ENCODE data around the gene DOK5.

Gene DOK5

GRCh38 chr20:54515793-54516628 is 40.6 kb downstream of the DOK5 start:
- no peak overlapping the region for H3K4me3 ChIP-seq (ENCODE audit: low read length)
- no peak overlapping the region for H2AFZ ChIP-seq (ENCODE audit: low read length)
- H3K4me1 ChIP-seq (ENCODE audit: low read length), result no peaks in the 10 kb centered on the region
- no peaks in the 10 kb centered on the region for H3F3A ChIP-seq (ENCODE audit: insufficient read depth, low read length)
- TF ChIP-seq EZH2phosphoT487 (IDR thresholded peaks at IDR 0.05; ENCODE audit: low read length) (no peak), EZH2 (optimal IDR thresholded peaks at IDR 0.05; ENCODE audit: low read depth, low read length) (no peak)
- no peak overlapping the region for H3K27ac ChIP-seq (ENCODE audit: low read length)
- H3K9me3 ChIP-seq (replicated peaks; ENCODE audit: insufficient read depth, low read length), result no peaks in the 10 kb centered on the region
- no peaks in the 10 kb centered on the region for H3K36me3 ChIP-seq (replicated peaks; ENCODE audit: insufficient read depth, low read length)
- DNase-seq, result no peak
- no peaks in the 10 kb centered on the region for H3K9me2 ChIP-seq (replicated peaks; ENCODE audit: insufficient read depth, low read length)
- H3K9ac ChIP-seq (ENCODE audit: low read length), result no peak overlapping the region
- H3K4me2 ChIP-seq (ENCODE audit: low read depth, low read length), result no peak overlapping the region
- no peaks in the 10 kb centered on the region for H3K79me2 ChIP-seq (ENCODE audit: low read length)
- H3K27me3 ChIP-seq (replicated peaks; ENCODE audit: insufficient read depth, low read length), result no peaks in the 10 kb centered on the region
- H4K20me1 ChIP-seq (ENCODE audit: insufficient read depth, low read length), result no peaks in the 10 kb centered on the region

GRCh38 chr20:54517241-54517975 is 42.0 kb downstream of the DOK5 start:
- H3K79me2 ChIP-seq (ENCODE audit: low read length), result no peaks in the 10 kb centered on the region
- no peak overlapping the region for H3K4me2 ChIP-seq (ENCODE audit: low read depth, low read length)
- H4K20me1 ChIP-seq (ENCODE audit: insufficient read depth, low read length), result no peaks in the 10 kb centered on the region
- no peaks in the 10 kb centered on the region for H3F3A ChIP-seq (ENCODE audit: insufficient read depth, low read length)
- no peaks in the 10 kb centered on the region for H3K9me3 ChIP-seq (replicated peaks; ENCODE audit: insufficient read depth, low read length)
- no peaks in the 10 kb centered on the region for H3K36me3 ChIP-seq (replicated peaks; ENCODE audit: insufficient read depth, low read length)
- no peak overlapping the region for H2AFZ ChIP-seq (ENCODE audit: low read length)
- H3K27me3 ChIP-seq (replicated peaks; ENCODE audit: insufficient read depth, low read length), result no peaks in the 10 kb centered on the region
- no peak overlapping the region for H3K4me3 ChIP-seq (ENCODE audit: low read length)
- DNase-seq, result no peak
- H3K27ac ChIP-seq (ENCODE audit: low read length), result no peak overlapping the region
- H3K9ac ChIP-seq (ENCODE audit: low read length), result no peak overlapping the region
- H3K9me2 ChIP-seq (replicated peaks; ENCODE audit: insufficient read depth, low read length), result no peaks in the 10 kb centered on the region
- H3K4me1 ChIP-seq (ENCODE audit: low read length), result no peaks in the 10 kb centered on the region
- TF ChIP-seq EZH2phosphoT487 (IDR thresholded peaks at IDR 0.05; ENCODE audit: low read length) (no peak), EZH2 (optimal IDR thresholded peaks at IDR 0.05; ENCODE audit: low read depth, low read length) (no peak)
- TF ChIP-seq, protein P1, sequence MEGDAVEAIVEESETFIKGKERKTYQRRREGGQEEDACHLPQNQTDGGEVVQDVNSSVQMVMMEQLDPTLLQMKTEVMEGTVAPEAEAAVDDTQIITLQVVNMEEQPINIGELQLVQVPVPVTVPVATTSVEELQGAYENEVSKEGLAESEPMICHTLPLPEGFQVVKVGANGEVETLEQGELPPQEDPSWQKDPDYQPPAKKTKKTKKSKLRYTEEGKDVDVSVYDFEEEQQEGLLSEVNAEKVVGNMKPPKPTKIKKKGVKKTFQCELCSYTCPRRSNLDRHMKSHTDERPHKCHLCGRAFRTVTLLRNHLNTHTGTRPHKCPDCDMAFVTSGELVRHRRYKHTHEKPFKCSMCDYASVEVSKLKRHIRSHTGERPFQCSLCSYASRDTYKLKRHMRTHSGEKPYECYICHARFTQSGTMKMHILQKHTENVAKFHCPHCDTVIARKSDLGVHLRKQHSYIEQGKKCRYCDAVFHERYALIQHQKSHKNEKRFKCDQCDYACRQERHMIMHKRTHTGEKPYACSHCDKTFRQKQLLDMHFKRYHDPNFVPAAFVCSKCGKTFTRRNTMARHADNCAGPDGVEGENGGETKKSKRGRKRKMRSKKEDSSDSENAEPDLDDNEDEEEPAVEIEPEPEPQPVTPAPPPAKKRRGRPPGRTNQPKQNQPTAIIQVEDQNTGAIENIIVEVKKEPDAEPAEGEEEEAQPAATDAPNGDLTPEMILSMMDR (IDR thresholded peaks at IDR 0.05; ENCODE audit: low read length), result no peak

GRCh38 chr20:54524849-54525248 is 49.5 kb downstream of the DOK5 start:
- Histone ChIP-seq H3F3A (ENCODE audit: insufficient read depth, low read length) (no peaks in the 10 kb centered on the region), H3K9me3 (replicated peaks; ENCODE audit: insufficient read depth, low read length) (no peaks in the 10 kb centered on the region), H3K27me3 (replicated peaks; ENCODE audit: insufficient read depth, low read length) (no peaks in the 10 kb centered on the region), H2AFZ (ENCODE audit: low read length) (no peak overlapping the region), H3K27ac (ENCODE audit: low read length) (no peak overlapping the region), H4K20me1 (ENCODE audit: insufficient read depth, low read length) (no peaks in the 10 kb centered on the region), H3K79me2 (ENCODE audit: low read length) (no peaks in the 10 kb centered on the region), H3K9ac (ENCODE audit: low read length) (no peak overlapping the region), H3K4me2 (ENCODE audit: low read depth, low read length) (no peak overlapping the region), H3K36me3 (replicated peaks; ENCODE audit: insufficient read depth, low read length) (no peaks in the 10 kb centered on the region), H3K4me1 (ENCODE audit: low read length) (no peaks in the 10 kb centered on the region), H3K9me2 (replicated peaks; ENCODE audit: insufficient read depth, low read length) (no peaks in the 10 kb centered on the region), H3K4me3 (ENCODE audit: low read length) (no peak overlapping the region)
- no peak for DNase-seq
- TF ChIP-seq EZH2 (optimal IDR thresholded peaks at IDR 0.05; ENCODE audit: low read depth, low read length), result no peak
- TF ChIP-seq, protein P1 (IDR thresholded peaks at IDR 0.05; ENCODE audit: low read length), result no peak
- TF ChIP-seq EZH2phosphoT487 (IDR thresholded peaks at IDR 0.05; ENCODE audit: low read length), result no peak
